GM19043 (cell line): ENCODE results near the gene MASTL.
A peak's percentile ranks its signal among the peaks of the same experiment; 100 is the strongest.
"Not testable (repeated sequence)": the region's sequence is repeated elsewhere in the genome, so short reads cannot be mapped to it uniquely, and the experiment has no call there.

ENCODE experiments used
- ATAC-seq: cut with Tn5 transposase; IDR thresholded peaks from one replicate; pipeline ENCODE4 v1.9.1; 2021; ENCODE audit warnings: low read depth; ENCODE audit not compliant: unreplicated experiment

The MASTL gene

DNA sequence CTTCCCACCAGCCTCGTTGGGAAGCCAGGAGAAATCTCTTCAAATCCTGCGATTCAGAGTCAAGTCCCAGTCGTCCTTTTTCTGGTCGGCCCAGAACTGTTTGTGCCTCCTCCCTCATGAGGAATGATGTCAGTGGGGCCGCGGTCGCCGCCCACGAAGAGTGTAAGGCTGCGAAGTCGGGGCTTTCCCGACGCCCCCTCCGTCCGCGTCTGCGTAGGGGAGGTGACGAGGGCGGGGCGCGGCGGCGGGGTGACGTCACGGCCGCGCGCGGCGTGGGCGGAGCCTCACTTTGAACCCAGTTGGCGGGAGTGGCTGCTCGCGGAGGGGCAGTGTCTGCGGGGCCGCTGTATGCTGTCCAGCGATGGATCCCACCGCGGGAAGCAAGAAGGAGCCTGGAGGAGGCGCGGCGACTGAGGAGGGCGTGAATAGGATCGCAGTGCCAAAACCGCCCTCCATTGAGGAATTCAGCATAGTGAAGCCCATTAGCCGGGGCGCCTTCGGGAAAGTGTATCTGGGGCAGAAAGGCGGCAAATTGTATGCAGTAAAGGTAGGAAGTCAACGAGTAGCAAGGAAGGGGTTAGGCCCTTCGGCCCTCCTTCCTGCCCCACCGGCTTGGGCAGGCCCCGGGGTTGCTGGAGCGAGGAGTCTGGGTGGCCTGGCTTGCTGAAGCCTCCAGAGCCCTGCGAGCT is at the start of gene MASTL:
Gene MASTL, plus strand, starts transcription at position 287 of the 689 bp plus-strand sequence. Its CDS starts 75 bp downstream, at position 362.
- peak; percentile 72 for ATAC-seq

DNA sequence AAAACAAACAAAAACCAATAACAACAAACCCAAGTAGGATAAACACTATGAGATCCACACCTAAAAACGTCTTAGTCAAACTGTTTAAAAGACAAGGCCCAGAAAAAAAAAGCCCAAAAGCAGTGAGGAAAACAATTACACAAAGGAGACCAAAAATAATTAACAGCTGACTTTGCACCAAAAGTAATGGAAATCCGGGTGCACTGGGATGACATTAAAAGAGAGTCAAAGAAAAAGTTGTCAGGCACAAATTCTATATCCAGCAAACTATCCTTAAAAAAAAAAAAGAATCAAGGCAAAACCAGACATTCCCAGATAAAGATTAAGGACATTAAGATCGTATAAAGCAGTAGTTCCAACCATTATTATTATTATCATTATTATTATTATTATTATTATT is 47.0 kb upstream of the MASTL start:
- ATAC-seq, result no peak

DNA sequence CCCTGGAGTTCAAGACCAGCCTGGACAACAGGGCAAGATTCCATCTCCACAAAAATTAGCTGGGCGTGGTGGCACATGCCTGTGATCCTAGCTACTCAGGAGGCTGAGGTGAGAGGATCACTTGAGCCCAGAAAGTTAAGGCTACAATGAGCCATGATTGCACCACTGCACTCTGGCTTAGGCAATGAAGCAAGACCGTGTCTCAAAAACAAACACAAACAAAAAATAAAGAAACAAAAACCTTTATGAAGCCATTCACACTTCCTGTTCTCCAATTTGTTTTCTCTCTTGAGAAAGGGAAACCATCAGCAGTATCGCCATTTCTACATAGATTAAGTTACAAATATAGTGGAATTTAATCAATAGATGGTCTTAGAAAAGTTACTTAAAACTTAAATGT is 20.8 kb upstream of the MASTL start:
- ATAC-seq, result no peak

DNA sequence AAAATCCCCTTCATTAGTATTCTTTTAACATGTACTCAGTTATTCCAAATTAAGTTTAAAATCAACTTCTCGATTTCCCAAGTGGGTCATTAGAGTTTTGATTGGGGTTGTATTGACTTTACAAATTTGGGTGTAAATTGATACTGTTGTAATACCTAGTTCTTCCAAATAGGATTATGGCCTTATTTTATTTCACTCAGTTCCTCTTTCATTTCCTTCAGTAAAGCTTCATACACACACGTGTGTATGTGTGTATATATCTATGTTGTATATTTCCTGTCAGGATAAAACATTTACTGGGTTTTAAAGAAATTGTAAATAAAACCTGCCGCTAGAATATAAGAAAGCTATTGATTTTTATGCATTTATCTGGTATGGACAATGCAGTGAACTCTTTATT is 16.9 kb upstream of the MASTL start:
- ATAC-seq, result no peak

DNA sequence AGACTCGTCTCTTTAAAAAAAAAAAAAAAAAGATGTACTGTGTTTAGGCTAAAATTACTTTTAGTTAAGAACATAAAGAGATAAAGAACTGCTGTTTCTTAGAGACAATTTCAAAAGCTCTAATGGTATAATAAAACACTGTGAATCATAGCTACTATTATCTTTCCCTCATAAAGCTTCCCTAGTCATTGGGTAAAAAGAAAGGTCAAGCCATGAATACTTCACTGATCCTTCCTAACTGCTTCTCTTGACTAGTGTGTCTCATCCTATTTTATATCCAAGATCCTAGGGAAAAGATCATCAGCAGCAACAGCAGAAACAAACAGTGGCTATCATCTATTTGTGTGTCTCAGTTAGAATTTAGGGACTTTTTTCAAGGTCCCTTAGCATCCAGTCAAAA is 11.5 kb upstream of the MASTL start:
- no peak for ATAC-seq

DNA sequence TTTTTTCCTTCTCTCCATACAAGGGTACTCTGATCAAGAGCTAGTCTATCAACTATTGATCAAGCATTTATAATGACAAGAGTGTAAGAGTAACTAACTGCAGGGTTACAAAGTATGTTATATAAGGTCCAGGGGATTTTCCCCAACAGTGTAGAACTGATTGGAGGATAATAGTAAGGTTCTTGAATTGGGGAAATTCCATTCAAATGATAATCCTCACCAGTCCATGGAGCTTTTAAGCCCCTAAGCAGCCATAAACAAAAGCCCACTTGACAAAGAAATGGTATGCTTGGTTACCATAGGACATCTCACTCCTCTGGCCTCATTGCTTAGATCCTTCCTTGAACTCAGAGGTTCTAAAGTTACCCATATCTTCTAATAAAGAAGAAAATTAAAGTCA is 9.2 kb upstream of the MASTL start:
- ATAC-seq, result no peak

DNA sequence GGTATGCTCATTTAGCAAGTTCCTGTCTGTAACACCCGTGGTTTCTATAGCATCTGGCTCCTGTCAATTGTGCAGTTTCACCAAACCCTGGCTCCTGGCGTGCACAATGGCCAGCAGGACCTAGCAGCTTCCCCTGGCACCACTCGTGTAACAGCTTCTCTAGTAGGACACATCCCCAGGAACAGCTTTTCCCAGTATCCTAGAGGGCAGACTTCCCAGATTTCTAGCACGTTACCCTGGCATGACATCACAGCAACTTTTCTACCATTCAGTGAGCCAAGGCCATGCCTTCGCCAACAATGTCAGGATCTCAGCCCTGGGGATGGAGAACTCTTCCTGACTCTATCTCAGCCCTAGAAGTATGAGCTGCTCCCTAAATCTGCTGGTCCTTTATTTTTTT is 7.5 kb upstream of the MASTL start:
- ATAC-seq, result no peak

DNA sequence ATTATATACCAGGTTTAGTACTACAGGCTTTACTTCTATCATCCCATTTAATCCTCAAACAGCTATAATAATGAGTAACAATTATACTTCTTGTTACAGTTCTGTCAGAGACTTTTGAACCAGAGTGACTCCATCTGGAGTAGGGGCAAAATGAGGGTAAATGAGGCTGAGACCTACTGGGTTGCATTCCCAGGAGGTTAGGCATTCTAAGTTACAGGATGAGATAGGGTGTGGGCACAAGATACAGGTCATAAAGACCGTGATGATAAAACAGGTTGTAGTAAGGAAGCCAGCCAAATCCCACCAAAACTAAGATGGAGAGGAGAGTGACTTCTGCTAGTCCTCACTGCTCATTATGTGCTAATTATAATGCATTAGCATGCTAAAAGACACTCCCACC is 4.9 kb upstream of the MASTL start:
- no peak for ATAC-seq

DNA sequence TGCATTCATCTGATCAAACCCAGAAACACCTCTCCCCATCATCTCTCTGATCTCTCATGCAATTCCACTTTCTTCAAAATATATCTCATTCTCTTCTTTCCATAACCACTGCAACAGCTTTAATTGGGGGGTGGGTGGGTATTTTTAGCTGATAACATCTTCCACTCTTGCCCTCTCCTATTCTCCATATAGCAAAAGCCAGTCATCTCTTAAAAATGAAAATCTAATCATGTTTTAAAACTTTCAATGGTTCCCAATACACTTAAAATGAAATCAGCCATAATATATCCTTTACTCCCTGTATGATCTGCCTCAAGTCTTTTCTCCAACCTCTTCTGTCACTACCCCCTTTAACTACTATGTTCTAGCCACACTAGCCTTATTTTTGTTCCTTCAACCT is 2.5 kb upstream of the MASTL start:
- ATAC-seq, result no peak

DNA sequence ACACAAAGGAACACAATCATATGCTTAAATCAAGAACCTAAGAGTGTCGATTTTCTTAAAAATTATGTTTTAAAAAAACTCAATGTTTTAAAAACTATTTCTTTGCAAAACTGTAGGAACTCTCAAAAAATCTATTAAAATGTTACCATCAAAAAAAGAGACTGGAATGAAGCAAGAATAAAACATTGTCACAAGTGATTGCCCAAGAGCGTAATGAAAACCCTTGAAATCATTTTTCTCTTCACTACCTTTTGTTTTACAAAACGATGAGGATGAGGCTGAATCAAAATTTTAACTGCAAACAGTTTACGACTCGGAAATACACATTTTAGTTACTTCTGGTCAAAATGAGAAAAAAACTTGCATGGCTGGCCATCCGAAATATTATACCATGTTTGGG is 1.8 kb upstream of the MASTL start:
- ATAC-seq, result no peak

DNA sequence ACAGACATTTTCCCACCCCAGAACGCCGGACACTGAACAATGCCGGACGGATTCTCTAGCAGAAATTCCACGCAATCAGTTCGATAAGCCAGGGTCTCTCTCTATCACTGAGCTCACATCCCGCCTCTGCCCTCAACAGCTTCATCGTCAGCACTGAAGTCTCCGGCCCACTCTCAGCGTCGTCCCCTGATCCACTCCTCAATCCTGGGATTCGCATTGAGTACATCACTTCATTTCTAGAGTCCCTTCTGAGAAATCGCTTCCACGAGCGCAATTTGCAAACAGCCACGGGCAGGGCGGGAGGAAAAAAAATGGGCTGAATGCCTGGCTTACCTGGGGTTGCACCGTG is 1.3 kb upstream of the MASTL start:
- ATAC-seq, result no peak

DNA sequence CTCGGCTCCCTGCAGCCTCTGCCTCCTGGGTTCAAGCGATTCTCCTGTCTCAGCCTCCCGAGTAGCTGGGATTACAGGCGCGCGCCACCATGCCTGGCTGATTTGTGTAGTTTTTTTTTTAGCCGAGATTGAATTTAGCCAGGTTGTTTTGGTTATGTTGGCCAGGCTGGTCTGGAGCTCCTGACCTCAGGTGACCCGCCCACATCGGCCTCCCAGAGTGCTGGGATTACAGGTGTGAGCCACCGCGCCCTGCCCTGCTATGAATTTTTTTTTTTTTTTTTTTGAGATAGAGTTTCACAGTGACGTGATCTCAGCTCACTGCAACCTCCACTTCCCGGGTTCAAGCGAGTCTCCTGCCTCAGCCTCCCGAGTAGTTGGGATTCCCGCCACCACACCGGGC is 1.4 kb downstream of the MASTL start:
- ATAC-seq, result not testable (repeated sequence)

DNA sequence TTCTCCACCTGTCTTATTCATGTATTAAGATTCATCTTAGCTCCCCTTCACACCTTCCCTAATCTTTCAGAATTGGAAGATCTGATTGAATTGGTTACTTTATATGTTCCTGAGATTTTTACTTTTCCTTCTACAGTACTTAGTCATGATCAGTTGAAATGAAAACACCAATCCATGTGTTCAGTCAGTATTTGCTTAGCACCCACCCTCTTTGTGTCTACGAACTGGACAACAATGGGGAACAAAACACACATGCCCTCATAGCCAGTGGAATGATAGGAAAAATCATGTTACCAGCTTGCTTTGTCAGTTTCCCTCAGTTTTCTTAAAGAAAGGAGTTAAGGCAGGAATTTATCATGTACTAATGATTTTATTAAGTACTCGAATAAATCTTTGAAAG is 2.0 kb downstream of the MASTL start:
- no peak for ATAC-seq

DNA sequence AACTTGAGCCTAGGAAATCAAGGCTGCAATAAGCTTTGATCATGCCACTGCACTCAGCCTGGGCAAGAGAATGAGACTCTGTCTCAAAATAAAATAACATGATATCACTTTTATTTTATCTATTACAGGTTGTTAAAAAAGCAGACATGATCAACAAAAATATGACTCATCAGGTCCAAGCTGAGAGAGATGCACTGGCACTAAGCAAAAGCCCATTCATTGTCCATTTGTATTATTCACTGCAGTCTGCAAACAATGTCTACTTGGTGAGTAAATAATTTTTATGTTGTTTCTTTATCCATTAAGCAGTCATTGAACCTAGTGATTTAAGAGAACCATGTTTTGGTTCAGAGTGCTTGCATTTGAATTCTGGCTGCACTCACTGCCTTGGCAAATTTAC is 3.3 kb downstream of the MASTL start:
- ATAC-seq, result no peak

DNA sequence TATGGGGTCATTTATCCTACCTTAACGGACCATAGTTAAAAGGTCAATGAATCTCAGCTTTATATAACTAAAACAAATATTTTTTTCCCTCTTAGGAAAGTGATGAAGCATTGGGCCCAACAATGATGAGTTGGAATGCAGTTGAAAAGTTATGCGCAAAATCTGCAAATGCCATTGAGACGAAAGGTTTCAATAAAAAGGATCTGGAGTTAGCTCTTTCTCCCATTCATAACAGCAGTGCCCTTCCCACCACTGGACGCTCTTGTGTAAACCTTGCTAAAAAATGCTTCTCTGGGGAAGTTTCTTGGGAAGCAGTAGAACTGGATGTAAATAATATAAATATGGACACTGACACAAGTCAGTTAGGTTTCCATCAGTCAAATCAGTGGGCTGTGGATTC is 14.7 kb downstream of the MASTL start:
- no peak for ATAC-seq

DNA sequence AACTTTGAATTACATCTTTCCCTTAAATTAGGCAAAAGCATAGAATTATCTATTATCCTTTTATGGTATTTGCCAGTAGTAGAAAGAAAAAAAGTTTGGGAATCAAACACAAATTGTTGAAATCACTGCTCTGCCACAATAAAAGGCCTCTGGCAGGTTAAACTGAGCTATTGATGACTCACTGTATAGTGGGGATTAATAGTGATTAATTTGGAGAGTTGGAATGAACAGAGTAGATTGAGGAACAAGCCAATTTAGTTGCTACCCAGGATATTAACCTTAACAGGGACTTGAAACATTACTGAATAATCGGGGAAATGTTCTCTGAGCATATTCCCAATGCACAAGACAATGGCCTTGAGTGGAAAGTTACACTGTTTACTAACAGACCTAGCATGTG is 33.1 kb downstream of the MASTL start:
- ATAC-seq, result no peak

DNA sequence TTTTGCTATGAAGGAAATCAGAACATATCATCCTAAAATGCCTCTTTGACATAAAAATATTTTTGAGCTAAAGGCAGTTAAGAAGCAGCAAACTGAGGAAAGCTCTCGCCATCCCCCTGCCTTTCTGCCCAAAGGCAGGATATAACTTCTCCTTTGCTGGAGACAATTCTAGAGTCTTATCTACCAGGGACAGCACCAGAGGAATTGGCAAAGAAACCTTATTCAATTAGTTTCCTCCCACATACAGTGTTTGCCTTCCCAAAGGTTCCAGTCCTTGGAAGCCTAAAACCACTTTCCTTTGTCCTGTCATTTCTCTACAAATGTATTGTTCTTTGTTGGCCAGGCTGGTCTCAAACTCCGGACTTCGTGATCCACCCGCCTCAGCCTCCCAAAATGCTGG is 33.7 kb downstream of the MASTL start:
- ATAC-seq, result no peak

DNA sequence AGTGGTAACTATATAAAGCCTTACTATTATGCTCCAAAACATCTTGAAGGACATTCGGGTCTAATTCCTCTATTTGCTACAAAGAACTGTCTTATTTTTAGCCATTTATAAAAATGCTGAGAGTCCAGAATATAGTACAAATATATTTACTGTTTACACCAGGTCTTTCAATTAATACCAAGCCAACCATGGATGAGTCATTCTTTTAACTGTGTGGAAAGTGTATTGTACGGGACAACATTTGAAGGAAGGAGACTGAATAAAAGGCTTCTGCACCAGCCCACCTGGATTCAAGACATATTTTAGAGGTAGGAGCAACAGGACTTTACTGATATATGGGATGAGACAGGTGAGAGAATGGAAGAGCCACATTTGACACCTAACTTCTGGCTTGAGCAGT is 35.4 kb downstream of the MASTL start:
- no peak for ATAC-seq

DNA sequence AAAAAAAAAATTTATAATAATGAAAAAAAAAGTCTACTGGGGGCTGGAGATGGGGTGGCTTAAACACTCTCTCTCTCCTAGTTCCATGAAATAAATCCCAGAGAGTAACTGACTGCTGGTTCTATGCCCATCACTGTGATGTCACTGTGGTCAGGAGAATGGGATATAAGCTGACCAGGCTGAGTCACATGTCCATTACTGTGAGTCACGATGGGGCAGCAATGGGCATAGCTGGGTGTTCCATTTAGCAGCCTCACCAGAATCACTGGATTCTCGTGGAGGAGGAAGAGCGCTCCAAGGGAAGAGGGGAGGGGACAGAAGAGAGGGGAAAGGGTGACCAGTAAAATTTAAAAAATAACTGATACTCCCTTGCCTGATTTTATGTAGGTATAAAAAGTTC is 37.1 kb downstream of the MASTL start:
- no peak for ATAC-seq

DNA sequence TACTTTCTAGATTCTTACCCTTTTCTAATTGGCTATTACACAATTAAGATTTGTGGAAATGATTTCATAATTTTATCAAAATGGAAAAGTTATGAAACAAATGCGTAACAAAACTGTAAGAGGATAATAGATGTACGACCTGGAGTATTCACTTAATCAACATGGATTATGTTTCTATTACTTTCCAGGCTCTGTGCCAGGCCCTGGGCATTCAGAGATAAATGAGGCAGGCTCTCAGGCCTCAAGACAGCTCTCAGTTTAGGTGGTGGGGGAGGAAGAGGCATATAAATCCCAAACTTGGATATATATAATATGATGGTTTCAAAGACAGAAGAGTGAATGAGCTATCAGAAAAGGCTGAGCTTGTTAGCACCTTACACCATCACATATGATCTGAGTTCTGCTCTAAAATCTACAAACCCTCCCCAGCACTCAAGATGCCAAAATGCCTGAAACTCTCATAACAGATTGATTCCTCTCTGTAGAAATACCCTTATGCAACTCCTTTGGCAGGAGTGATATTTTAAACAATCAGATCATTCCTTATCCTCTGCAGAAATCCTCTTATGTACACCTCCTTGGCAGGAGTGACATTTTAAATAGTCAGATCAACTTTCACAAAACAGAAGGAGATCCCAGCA is 42.9 kb downstream of the MASTL start:
- ATAC-seq, result no peak

DNA sequence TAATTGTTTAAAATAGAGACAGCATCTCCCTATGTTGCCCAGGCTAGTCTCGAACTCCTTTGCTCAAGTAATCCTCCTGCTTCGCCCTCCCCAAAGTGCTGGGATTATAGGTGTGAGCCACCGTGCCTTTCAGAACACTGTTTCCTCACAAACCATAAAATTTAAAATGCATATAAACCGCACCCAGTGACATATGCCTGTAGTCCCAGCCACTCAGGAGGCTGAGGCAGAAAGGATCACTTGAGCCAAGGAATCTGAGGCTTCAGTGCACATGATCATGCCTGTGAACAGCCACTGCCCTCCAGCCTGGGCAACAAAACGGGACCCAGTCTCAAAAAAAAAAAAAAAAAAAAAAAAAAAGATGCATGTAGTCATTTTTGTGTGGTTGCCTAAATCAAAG is 48.7 kb downstream of the MASTL start:
- no peak for ATAC-seq

DNA sequence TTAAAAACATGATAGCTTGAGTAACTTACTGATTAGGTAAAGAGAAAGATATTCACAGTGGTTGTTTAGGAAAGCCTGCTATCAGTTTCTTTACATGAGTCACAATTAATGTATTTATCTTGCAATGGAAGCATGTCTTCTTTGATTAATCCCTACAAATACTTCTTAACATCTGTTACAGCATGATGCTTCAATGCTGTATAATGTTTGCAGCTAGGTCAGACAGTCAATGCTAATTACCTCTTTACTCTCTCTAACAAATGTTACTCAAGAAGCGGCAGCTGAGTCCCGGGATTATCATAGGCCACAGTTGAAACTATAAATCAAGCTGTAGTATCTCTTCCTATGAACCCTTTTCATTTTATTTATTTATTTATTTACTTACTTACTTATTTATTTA is 52.2 kb downstream of the MASTL start:
- no peak for ATAC-seq

DNA sequence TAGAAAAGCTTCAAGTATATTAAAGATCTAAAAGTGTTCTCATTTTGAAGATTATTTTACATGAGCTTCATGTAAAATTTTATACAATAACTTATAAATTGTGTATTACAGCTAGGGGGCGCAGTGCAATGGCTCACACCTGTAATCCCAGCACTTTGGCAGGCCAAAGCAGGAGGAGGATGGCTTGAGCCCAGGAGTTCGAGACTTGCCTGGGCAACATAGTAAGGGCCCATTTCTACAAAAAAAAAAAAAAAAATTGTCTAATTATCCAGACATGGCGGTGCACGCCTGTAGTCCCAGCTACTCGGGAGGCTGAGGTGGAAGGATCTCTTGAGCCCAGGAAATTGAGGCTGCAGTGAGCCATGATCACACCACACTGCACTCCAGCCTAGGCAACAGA is 68.8 kb downstream of the MASTL start:
- ATAC-seq, result no peak
